Hematopoietic multipotent progenitor cell treated with erythropoietin and hydrocortisone succinate and interleukin-3 and kit ligand, for 15 days (in vitro differentiated cells): ENCODE results near the gene RILPL1.
"Not testable (repeated sequence)": the region's sequence is repeated elsewhere in the genome, so short reads cannot be mapped to it uniquely, and the experiment has no call there.

ENCODE experiments used
- DNase-seq: peaks from one replicate; pipeline ENCODE4 v3.0.0-alpha.2; 2015; ENCODE audit warnings: low spot score

Gene RILPL1

DNA sequence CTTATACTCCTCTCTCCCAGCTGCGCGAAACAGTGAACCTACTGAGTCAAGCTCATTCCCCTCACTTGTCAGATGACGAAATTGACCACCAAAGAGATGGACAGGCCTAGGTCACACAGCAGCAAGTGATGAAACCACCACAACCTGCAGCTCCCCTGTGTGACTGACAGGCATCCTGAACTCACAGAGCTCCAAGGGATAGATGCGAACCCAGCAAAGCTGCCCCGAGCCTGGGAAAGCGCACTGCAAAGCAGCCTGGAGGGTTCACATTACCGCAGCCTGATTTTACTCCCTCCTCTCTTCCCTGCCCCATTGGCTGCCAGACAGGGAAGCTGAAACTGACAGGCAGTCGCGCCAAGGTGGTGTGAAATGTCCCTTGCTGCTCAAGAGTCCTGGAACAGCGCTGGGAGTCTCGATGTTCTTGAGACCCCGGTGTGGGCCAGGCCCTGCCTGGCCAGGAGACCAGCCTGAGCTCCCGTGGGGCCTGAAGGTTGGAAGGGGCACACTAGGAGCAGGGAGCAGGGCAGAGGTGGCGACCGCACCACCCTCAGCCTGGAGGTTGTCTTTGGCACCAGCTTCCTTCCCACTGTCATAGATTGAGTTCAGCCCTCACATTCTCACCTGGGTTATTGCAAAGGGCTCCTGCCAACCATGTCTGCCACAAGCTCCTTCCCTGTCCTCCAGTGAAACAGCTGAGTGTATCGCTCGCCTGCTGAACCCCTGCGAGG is 39.2 kb downstream of the RILPL1 start:
- DNase-seq = no peak

DNA sequence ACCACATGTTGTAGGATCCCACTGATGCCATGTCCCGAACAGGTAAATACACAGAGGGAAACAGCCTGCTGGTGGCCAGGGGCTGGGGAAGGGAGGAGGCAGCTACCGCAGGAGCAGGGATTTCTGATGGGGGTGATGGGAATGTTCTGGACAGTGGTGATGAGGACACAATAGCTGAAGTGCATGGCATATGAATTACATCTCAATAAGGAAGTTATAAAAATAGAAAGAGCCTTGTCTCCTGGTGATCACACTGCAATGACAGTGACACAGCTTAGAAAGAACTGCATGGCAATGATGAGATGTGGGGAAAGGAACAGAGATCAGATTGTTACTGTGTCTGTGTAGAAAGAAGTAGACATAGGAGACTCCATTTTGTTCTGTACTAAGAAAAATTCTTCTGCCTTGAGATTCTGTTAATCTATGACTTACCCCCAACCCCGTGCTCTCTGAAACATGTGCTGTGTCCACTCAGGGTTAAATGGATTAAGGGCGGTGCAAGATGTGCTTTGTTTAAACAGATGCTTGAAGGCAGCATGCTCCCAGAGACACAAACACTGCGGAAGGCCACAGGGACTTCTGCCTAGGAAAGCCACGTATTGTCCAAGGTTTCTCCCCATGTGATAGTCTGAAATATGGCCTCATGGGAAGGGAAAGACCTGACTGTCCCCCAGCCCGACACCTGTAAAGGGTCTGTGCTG is 41.0 kb downstream of the RILPL1 start:
- not testable (repeated sequence) for DNase-seq

DNA sequence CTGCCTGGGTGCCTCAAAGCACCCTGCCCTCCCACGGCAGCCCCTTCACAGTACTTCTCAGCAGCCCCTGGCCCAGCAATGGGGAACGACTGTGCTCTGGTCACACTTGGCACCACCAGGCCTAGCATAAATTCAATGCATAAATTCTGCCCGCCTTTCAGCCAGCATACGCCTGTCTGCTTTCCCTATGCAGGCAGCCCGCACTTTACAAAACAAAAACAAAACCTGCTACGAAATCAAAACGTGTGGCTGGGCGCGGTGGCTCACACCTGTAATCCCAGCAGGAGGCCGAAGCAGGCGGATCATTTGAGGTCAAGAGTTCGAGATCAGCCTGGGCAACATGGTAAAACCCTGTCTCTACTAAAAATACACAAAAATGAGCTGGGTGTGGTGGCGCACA is 42.0 kb downstream of the RILPL1 start:
- no peak for DNase-seq

- DNase-seq = no peak
These were observed 42.5 kb downstream of the RILPL1 start for GRCh38 chr12:123491056-123491455.

- no peak for DNase-seq
These were observed 43.4 kb downstream of the RILPL1 start for GRCh38 chr12:123490089-123490488.

GRCh38 chr12:123489580-123489979 is 43.9 kb downstream of the RILPL1 start:
- DNase-seq = no peak

GRCh38 chr12:123488539-123489230 is 44.8 kb downstream of the RILPL1 start:
- no peak for DNase-seq

DNA sequence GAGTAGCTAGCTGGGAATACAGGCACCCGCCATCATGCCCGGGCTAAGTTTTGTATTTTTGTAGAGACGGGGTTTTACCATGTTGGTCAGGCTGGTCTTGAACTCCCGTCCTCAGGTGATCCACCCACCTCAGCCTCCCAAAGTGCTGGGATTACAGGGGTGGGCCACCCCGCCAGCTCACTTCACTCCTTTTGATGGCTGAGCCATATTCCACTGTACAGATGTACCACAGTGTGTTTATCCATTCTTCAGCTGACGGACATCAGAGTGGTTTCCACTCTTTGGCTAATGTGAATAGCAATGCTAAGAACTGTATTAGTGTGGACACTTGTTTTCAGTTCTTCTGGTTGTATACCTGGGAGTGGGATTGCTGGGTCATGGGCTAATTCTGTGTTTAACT is 46.1 kb downstream of the RILPL1 start:
- DNase-seq = no peak

- no peak for DNase-seq
These were observed 47.8 kb downstream of the RILPL1 start for GRCh38 chr12:123485756-123486155.

GRCh38 chr12:123483602-123484248 is 49.8 kb downstream of the RILPL1 start:
- DNase-seq = no peak

- DNase-seq = no peak
These were observed 50.6 kb downstream of the RILPL1 start for GRCh38 chr12:123482876-123483275.

DNA sequence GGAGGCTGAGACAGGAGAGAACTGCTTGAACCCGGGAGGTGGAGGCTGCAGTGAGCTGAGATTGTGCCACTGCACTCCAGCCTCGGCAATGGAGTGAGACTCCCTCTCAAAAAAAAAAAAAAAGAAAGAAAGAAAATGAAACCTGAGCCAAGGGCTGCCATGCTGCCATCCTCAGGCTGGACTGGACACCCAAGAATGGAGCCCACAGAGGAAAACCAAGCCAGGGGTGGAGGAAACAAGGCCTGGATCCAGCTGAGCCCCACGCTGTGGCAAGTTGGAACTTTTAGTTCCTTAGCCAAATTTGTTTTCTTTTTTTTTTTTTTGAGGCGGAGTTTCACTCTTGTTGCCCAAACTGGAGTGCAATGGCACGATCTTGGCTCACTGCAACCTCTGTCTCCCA is 52.3 kb downstream of the RILPL1 start:
- DNase-seq = not testable (repeated sequence)

- DNase-seq = no peak
These were observed 53.9 kb downstream of the RILPL1 start for GRCh38 chr12:123479442-123480180.

DNA sequence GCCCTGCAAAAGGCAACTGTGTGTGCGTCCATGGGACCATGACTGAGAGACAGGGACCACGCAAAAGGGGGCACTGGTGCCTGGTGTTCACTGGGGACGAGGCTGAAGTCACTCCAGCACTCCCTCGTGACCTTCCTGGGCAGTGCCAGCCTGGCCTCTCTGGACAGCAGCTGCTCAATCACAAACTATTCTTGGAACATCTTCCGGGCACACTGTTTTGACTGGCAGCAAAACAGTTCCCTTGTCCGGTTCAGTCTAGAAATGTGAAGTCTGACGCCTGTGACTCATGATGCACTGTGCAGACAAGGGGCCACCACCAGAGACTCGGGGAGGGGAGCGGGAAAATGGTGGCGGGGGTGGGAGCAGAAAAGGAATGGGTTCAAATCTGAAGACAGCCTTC is 54.8 kb downstream of the RILPL1 start:
- DNase-seq = no peak

DNA sequence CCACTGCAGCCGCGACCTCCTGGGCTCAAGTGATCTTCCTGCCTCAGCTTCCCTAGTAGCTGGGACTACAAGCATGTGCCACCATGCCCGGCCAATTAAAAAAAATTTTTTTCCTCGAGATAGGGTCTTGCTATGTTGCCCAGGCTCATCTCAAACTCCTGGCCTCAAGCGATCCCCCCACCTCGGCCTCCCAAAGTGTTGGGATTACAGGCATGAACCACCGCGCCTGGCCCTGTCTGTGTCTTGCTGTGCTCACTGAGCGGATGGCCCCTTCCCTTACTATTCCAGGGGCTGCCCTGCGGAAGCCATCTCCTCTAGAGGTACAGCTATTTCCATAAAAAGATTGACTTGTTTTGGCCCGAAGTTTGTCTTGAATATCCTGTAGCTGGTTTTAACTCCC is 55.5 kb downstream of the RILPL1 start:
- no peak for DNase-seq

- no peak for DNase-seq
These were observed 58.2 kb downstream of the RILPL1 start for GRCh38 chr12:123475246-123475703.

DNA sequence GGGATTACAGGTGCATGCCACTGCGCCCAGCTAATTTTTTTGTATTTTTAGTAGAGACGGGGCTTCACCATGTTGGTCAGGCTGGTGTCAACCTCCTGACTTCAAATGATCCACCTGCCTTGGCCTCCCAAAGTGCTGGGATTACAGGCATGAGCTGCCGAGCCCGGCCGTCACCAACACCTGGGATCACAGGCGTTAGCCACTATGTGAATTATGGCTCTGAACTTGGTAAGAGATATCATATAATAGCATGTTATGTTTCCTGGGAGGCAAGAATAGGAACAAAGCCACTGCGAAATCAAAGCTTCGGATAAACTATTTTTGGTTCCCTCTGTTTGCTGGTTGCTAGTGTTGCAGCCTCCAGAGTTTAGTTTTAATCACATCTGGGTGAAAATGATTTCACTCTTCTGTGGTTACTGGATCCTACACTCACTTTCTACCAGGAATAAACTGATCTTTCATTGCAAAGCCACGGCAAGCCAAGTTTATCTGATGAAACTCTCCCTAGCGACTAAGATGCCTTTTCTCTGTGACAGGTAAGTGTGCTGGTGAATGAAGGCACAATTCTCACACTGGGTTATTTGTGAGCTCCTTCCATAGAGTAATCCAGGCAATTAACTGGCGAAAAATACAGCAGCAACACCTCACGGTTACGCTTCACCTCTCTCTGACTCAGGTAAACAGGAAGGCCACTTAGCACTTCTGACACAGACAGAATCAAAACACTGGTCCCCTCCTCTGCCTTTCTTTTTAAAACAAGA is 58.9 kb downstream of the RILPL1 start:
- no peak for DNase-seq

DNA sequence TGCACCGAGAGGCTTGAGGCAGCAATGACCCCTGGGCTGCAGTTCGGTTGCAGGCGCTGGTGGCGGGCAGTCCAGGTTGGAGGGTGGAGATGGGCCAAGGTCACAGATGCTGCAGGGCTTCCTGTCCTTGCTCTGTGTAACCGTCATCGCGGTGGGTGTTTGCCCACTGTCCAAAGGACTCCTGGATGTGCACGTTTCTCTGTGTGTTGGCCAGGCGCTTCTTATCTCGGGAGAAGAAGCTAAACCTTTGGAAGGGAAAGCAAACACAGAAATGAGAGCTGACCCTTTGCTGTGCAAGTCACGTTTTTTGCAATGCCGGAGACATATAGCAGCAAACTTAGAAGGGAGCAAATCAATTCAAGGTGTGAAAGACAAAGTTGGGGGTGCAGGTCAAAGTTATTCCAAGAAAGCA is 61.1 kb downstream of the RILPL1 start:
- no peak for DNase-seq

DNA sequence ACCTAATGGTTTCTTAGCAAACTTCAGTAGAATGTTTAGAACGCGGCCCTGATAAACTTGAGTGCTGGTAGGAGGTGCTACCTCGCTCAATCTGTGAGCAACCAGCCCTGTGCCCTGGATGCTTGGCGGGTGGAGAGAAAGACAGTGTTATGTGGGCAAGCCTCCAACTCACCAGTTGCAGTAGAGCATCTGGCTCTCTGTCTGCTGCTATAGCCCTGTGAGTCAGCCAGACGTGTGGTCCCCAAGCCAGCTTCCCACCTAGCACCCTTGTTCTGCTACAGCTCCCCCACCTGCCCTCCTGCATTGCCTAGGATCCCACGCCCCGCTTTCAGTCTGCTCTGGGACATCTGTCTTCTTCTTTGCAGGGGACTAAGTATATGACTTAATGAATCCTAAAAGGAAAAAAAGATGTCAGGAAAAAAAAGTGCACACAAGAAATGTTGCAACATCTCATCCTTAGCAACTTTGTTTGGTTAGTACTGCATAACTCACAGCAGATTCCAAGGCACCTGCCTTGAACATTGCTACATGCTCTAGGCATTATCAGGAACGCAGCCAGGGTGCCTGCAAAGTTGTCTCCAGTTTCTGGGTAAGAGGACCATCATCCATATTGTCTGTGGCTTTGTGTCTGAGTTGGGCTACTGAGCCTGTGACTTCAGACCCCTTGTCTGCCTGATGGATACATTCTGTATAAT is 62.0 kb downstream of the RILPL1 start:
- no peak for DNase-seq

DNA sequence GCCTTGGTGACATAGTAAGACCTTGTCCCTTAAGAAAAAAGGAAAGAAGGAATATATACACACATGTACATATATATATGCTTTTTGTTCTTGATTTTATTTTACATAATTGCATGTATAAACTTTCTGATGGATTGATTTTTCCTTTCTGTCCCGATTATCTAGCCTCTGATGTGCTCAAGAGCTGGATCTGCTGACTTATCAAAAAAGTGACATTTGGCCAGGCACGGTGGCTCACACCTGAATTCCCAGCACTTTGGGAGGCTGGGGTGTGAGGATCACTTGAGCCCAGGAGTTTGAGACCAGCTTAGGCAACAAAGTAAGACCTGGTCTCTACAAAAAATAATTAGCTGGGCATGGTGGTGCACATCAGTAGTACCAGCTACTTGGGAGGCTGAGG is 63.5 kb downstream of the RILPL1 start:
- no peak for DNase-seq
